Activated CD8-positive, alpha-beta T cell treated with anti-CD3 and anti-CD28 coated beads for 36 hours (primary cell): ENCODE results near the gene PPDPF. TPM values are rescaled to one million over a fixed set of nuclear protein-coding genes. Genes with fewer than 3 reads are reported as not detected.

ENCODE experiments used
- ATAC-seq: fragments of 200-7000 bp; cut with Tn5 transposase; one replicate; pipeline ENCODE4 v1.10.0; 2021; ENCODE audit warnings: mild to moderate bottlenecking, moderate library complexity
- CTCF ChIA-PET: fragments of 350-600 bp; sonication (Branson Sonifier 250); formaldehyde crosslinking; loops from one replicate; lab custom pipeline; 2021; ENCODE audit warnings: antibody characterized with exemption; lab: Charles Lee
- POLR2A ChIA-PET: fragments of 350-600 bp; sonication (Branson Sonifier 250); formaldehyde crosslinking; loops from one replicate; lab custom pipeline; 2021; ENCODE audit warnings: antibody characterized with exemption; lab: Charles Lee
- DNase-seq: peaks from one replicate; pipeline ENCODE4 v3.0.0-alpha.2; 2020
- H3K27ac Mint-ChIP-seq: one replicate; pipeline ENCODE4 v1.8.0; 2021; ENCODE audit warnings: mild to moderate bottlenecking, mixed read lengths
- H3K27me3 Mint-ChIP-seq: one replicate; pipeline ENCODE4 v1.8.0; 2021; ENCODE audit warnings: mixed read lengths
- H3K36me3 Mint-ChIP-seq: one replicate; pipeline ENCODE4 v1.8.0; 2021; ENCODE audit warnings: low read depth, mixed read lengths
- H3K4me1 Mint-ChIP-seq: one replicate; pipeline ENCODE4 v1.8.0; 2021; ENCODE audit warnings: low read depth, mixed read lengths
- H3K4me3 Mint-ChIP-seq: one replicate; pipeline ENCODE4 v1.8.0; 2021; ENCODE audit warnings: mild to moderate bottlenecking, moderate library complexity, mixed read lengths
- H3K9me3 Mint-ChIP-seq: one replicate; pipeline ENCODE4 v1.8.0; 2021; ENCODE audit warnings: mixed read lengths
- intact Hi-C: fragments of 100-400 bp; cut with micrococcal nuclease; formaldehyde crosslinking; loops from one replicate; pipeline ENCODE4 v1.10.0; 2022
- total RNA-seq, 2 experiments: library from RNA; stranded (reverse); gene quantifications; one replicate each; pipeline ENCODE4 v1.2.3, GENCODE V29; 2021
- TF ChIP-seq, protein P1 (sequence below): fragments of 200-600 bp; IDR thresholded peaks from one replicate; pipeline ENCODE4 v1.8.0; 2022; ENCODE audit warnings: antibody characterized with exemption, mild to moderate bottlenecking

PPDPF gene
- total RNA-seq, 2 experiments from 2014 or later: 193 to 226 TPM

DNA sequence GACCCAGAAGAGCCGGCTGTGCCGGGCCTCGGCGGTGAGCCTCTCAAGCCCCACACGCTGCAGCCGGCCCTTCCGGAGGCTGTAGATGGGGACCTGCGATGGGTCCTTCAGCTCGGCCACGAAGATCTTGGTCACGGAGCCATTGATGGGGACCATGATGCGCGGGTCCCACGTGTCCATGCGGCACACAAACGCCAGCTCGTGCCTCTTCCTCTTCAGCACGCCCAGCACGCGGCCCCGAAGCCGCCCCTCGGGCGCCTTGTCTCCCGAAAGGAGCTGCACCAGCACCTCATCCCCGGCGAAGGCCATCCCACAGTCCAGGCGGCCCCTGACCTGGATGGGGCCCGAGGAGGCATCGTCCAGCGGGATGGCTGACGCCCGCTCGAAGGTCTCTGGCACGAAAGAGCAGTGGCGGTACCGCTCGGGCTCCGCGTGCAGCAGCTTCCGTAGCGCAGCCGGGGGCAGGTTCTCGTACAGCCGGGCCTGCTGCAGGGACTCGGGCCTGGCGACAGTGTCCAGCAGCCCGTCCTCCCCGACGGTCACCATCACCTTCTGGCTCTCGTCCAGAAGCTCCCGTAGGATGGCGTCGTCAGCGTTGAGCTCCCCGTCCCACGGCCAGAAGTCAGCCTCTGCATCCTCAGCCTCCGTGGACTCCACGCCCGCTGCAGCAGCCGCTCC, 44.6 kb downstream of the PPDPF start:
- intact Hi-C loops: no loop called here
- Mint-ChIP-seq H3K27me3 (no peaks in the 10 kb centered on the region), H3K27ac (no peak overlapping the region), H3K36me3 (peaks cover 3% of the 10 kb centered on the region), H3K4me1 (peaks cover 18% of the 10 kb centered on the region), H3K4me3 (no peak overlapping the region), H3K9me3 (no peaks in the 10 kb centered on the region)
- CTCF ChIA-PET: interaction anchor here (1.5 kb wide), 1 partner anchor 27 kb away, joined by 5 read pairs; no protein-coding TSS in a partner anchor
- DNase-seq (no peak), ATAC-seq (no peak)
- TF ChIP-seq, protein P1, sequence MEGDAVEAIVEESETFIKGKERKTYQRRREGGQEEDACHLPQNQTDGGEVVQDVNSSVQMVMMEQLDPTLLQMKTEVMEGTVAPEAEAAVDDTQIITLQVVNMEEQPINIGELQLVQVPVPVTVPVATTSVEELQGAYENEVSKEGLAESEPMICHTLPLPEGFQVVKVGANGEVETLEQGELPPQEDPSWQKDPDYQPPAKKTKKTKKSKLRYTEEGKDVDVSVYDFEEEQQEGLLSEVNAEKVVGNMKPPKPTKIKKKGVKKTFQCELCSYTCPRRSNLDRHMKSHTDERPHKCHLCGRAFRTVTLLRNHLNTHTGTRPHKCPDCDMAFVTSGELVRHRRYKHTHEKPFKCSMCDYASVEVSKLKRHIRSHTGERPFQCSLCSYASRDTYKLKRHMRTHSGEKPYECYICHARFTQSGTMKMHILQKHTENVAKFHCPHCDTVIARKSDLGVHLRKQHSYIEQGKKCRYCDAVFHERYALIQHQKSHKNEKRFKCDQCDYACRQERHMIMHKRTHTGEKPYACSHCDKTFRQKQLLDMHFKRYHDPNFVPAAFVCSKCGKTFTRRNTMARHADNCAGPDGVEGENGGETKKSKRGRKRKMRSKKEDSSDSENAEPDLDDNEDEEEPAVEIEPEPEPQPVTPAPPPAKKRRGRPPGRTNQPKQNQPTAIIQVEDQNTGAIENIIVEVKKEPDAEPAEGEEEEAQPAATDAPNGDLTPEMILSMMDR: no peak
- POLR2A ChIA-PET: interaction anchor here (0.6 kb wide), 1 partner anchor 573 kb away, joined by 3 read pairs; no protein-coding TSS in a partner anchor

DNA sequence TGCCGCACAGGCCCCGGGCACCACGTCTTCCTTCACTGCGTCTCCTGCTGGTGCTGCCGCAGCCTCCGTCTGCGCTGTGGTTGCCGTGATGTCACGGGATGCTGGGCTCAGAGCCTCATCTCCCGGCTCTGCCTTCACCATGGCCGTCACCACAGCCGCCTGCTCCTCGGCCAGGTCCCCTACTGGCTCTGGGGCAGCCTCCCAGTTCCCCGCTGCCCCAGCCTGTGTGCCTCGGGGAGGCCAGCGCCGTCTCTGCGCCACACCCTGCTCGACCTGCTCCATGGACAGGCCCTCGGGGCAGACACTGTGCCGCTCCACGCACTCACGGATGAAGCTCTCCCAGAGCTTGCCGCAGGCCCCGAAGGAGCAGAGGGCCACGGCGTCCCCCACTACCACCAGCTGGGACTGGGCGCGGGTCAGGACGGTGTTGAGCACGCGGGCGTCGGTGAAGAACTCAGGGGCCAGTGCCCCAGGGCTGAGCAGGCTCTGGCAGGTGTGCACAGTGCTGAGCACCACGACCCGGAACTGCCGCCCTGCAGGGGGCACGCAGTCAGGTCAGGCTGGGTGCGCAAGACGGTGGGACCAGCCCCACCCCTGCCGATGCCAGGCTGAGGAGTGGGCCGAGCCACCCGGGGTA, 45.3 kb downstream of the PPDPF start:
- TF ChIP-seq, protein P1: no peak
- no peaks in the 10 kb centered on the region for H3K36me3 Mint-ChIP-seq
- ChIA-PET POLR2A (interaction anchor here (0.6 kb wide), 2 partner anchors 21 to 572 kb away, joined by 3 read pairs; no protein-coding TSS in a partner anchor), CTCF (interaction anchor here (1.5 kb wide), 1 partner anchor 28 kb away, joined by 5 read pairs; no protein-coding TSS in a partner anchor)
- intact Hi-C loops: no loop called here
- no peak overlapping the region for H3K4me3 Mint-ChIP-seq
- no peak for ATAC-seq
- H3K27ac Mint-ChIP-seq: no peak overlapping the region
- peaks cover 18% of the 10 kb centered on the region for H3K4me1 Mint-ChIP-seq
- DNase-seq: no peak
- no peaks in the 10 kb centered on the region for H3K27me3 Mint-ChIP-seq
- no peaks in the 10 kb centered on the region for H3K9me3 Mint-ChIP-seq

DNA sequence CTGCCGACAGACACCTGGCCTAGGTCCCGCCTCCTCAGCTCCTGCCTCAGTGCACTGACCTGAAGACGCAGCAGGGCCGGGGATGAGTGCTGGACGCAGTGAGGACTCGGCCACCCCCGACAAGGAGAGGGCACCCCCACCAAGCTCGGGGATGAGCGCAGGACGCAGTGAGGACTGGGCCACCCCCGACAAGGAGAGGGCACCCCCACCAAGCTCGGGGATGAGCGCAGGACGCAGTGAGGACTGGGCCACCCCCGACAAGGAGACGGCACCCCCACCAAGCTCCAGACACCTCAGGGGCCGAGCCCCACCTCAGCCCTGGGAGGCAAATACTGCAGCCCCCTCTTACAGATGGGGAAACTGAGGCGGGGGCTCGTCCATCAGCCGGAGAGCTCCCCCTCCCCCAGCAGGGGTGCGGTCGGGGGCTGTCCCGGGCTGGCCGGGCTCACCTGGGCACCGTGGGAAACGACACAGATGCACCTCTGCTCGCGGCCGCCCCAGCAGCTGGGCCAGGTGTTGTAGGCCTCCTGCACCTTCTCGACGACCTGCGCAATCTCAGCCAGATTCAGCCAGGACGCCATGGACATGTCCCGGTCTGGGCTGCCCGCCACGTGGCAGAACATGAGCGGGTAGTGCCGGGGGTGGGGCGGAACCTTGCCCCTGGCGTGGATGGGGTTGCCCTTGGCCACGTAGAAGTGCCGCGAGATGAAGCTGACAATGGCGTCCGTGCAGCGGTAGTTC, 46.0 kb downstream of the PPDPF start:
- no peak overlapping the region for H3K4me3 Mint-ChIP-seq
- H3K36me3 Mint-ChIP-seq: no peaks in the 10 kb centered on the region
- DNase-seq: no peak
- no peak overlapping the region for H3K27ac Mint-ChIP-seq
- TF ChIP-seq, protein P1: no peak
- intact Hi-C loops: no loop called here
- POLR2A ChIA-PET: interaction anchor here (0.6 to 1.0 kb wide), 3 partner anchors 9 to 22 kb away, joined by 3 to 4 read pairs (median 4); no protein-coding TSS in a partner anchor
- H3K27me3 Mint-ChIP-seq: no peaks in the 10 kb centered on the region
- CTCF ChIA-PET: interaction anchor here (0.6 to 1.4 kb wide), 2 partner anchors 61 to 298 kb away, joined by 3 read pairs; partner anchors contain the start of gene GMEB2
- peaks cover 18% of the 10 kb centered on the region for H3K4me1 Mint-ChIP-seq
- ATAC-seq: no peak
- H3K9me3 Mint-ChIP-seq: no peaks in the 10 kb centered on the region

DNA sequence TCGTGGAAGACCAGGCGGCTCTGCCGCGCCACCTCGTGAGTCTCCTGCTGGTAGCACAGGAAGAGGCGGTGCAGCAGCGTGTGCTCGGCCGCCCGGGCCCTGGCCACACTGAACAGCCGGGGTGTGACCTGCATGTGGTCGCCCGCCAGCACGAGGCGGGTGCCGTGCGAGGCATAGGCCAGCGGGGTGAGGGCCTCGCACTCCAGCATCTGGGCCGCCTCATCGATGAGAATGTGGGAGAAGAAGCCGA, 46.5 kb downstream of the PPDPF start:
- H3K27ac Mint-ChIP-seq: no peak overlapping the region
- H3K4me3 Mint-ChIP-seq: no peak overlapping the region
- ChIA-PET POLR2A (interaction anchor here (1.0 kb wide), 3 partner anchors 10 to 465 kb away, joined by 3 to 4 read pairs (median 4); no protein-coding TSS in a partner anchor), CTCF (interaction anchor here (0.6 to 1.5 kb wide), 5 partner anchors 16 to 298 kb away, joined by 3 to 4 read pairs (median 3); partner anchors contain the start of gene GMEB2)
- H3K36me3 Mint-ChIP-seq: no peaks in the 10 kb centered on the region
- ATAC-seq (no peak), DNase-seq (no peak)
- no peaks in the 10 kb centered on the region for H3K9me3 Mint-ChIP-seq
- TF ChIP-seq, protein P1: no peak
- H3K4me1 Mint-ChIP-seq: peaks cover 18% of the 10 kb centered on the region
- intact Hi-C loops: no loop called here
- no peaks in the 10 kb centered on the region for H3K27me3 Mint-ChIP-seq
